HL-60 (cell line): ENCODE results near the gene CIDEC.

Source experiments
- CTCF ChIP-seq: IDR thresholded peaks from one replicate; pipeline ENCODE4 v1.5.1; 2011; ENCODE audit warnings: low read length, control low read depth, inconsistent platforms; ENCODE audit not compliant: insufficient read depth
- GABPA ChIP-seq: IDR thresholded peaks from 2 replicates; pipeline ENCODE4 v1.6.1; 2012; ENCODE audit warnings: low read depth
- POLR2AphosphoS5 ChIP-seq: IDR thresholded peaks from 2 replicates; pipeline ENCODE4 v1.6.1; 2012; ENCODE audit warnings: low read depth
- REST ChIP-seq: IDR thresholded peaks from 2 replicates; pipeline ENCODE4 v1.6.1; 2012; ENCODE audit warnings: low read depth; ENCODE audit not compliant: insufficient replicate concordance
- SPI1 ChIP-seq: IDR thresholded peaks from 2 replicates; pipeline ENCODE4 v1.6.1; 2012; ENCODE audit warnings: low read depth, mild to moderate bottlenecking, borderline replicate concordance

DNA sequence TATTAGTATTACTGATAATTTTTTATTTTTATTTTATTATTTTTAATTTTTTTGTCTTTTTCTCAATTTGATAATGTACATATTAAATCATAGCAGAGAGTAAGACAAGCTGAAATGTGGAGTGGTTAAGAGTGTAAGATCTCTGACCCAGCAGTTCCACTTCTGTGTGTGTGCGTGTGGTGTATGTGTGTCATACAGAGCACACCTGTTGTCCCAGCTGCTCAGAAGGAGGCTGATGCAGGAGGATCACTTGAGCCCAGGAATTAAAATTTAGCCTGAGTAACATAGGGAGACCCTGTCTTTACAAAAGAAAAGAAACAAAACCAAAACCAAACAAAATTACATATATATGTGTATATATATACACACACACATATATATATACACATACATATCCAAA lies 1.4 kb upstream of the CIDEC start:
- TF ChIP-seq CTCF (no peak), POLR2AphosphoS5 (no peak), SPI1 (no peak), REST (no peak), GABPA (no peak)
